Inflammatory macrophage treated with lipopolysaccharide for 1 hour (primary cell): ENCODE data around the gene GTF2A1.
A peak's percentile ranks its signal among the peaks of the same experiment; 100 is the strongest.
"Not testable (repeated sequence)": the region's sequence is repeated elsewhere in the genome, so short reads cannot be mapped to it uniquely, and the experiment has no call there.

ENCODE experiments used
- DNase-seq, 2 donors: peaks; one replicate each; pipeline ENCODE4 v3.0.0-alpha.2; 2020 to 2022

GTF2A1 gene

DNA sequence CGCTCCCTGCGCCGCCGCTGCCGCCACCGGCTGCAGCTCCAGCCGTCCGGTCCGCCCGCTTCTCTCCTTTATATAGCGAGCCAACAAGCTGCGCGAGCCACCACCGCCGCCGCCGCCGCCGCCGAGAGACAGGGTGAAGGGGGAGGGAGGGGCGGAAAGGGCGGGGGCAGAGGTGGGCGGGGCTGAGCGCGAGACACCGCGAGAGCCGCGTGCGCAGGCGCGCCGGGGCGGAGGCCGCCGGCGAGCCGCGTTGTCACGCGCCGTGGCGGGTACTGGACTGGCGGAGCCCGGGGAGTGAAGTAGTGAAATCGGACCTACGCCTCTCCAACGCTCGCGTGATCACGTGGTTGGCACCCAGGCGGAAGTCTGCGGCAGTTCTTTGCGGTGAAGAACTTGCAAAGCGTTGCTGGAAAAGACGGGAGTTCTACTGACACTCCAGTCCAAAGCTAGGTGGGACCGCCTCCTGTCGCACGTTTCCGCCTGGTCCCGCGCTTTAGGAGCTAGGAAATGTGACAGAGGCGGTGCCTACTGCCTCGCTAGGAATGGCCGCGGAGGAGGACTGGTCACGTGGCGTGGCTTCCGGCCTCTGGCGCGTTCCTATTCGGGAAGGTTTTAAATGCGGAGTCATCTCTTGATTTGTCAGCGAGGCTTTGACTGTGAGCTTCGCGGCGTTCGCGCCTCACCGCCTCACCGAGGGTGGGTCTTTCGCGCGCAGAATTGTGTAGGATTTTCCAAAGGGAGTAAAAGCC, at the start of gene GTF2A1:
TSS of gene GTF2A1 (minus strand) at position 130 of the 749 bp plus-strand sequence. CDS start 441 bp downstream, outside the sequence.
- peak; percentile 93 to 94 for DNase-seq

DNA sequence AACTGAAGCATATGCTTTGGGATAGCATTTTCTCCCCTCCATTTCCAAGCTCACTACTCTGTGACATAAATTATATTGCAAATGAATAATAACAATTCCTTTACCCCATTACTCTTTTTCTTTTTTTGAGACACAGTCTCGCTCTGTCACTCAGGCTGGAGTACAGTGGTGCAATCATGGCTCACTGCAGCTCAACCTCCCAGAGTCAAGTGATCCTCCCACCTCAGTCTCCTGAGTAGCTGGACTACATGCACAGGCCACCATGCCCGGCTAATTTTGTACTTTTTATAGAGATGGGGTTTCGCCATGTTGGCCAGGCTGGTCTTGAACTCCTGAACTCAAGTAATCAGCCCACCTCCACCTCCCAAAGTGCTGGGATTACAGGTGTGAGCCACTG, 49.2 kb upstream of the GTF2A1 start:
- DNase-seq = no peak

DNA sequence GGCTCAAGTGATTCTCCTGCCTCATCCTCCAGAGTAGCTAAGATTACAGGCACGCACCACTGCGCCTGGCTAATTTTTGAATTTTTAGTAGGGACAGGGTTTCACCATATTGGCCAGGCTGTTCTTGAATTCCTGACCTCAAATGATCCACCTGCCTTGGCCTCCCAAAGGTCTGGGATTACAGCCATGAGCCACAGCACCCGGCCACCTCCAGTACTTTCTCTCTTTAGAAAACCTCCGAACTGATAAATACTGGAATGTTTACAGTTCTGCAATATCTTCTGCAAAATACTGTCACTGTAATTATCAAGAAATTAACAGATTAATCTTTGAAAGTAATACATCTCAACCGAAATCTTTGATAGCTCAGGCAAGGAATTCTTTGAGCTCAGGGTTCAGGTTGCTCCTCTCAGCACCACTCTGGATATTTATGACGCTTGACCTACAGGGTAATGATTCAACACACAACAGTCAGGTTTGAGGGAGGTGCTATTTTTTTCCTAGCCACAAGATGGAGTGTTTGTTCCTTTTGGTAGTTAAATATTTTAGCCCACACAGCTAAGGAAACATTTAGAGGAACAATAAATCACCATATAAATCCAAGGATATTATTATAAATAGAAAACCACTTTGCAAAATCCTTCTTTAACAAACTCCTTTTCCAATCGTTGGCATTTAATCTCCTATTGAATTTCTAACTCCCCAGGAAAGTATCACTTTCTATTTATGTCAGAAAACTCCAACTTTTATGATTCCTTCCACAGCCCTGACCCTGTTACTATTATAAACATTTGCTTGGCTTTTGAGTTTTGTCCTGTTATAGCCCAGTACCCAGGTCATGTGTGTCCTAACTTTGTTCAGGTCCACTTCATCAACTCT, 48.6 kb upstream of the GTF2A1 start:
- DNase-seq = peak; percentile 63 to 92

DNA sequence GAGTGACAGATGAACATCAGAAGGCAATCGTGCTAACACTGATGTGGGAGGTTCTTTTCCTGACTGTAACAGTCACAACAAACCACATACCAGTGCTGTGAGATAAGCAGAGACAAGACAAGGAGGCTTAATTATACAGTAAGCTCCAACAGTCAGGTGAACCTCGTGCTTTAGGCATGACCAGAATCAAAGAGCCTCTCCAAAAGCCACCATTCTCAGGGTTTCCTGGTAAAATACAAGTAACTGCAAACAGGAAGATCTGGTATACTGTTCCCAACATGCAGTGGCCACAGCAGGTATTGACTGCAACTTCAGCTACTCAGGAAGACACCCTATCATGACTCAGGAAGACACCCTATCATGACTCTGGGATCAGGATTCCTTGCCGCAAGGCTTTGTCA, 47.3 kb upstream of the GTF2A1 start:
- no peak for DNase-seq

DNA sequence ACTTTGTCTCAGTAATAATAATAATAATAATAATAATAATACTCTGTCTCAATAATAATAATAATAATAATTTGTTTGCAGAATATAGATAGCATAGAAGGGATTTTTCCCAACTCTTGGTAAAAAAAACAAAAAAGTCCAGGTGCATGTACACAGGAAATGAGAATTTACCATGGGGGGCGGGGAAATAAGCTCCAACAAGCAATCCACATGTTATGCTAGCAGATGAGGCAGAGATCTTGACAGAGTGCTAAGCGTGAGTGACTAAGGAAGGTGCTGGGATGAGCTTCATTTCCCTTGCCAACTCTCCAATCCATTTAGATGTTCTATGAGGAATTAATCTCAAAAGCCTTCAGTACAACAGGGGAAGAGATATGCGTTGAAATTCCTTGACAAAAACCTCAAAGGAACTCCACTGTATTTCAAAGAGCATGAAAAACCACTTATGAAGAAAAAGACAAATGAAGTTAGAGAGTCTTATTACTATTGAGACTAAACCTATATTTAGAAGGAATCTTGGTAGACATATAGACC, 44.9 kb upstream of the GTF2A1 start:
- DNase-seq = no peak

DNA sequence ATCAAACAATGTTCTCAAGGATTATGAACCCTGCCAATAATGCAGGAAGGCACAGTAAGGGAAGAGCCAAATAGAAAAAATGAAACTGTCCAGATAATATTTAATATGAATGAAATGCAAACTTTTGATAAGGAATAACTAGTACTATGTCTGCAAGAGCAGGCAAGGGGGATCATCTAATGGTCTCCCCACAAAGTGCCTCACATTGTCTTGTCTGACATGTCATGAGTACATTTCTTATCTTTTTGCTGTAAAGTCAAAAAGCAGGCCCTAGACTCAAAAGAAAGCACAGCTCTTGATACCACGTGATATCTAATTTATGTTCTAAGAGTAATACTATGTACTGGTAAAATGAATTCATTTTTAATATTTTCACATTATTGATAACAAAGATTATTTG, 43.9 kb upstream of the GTF2A1 start:
- no peak for DNase-seq

DNA sequence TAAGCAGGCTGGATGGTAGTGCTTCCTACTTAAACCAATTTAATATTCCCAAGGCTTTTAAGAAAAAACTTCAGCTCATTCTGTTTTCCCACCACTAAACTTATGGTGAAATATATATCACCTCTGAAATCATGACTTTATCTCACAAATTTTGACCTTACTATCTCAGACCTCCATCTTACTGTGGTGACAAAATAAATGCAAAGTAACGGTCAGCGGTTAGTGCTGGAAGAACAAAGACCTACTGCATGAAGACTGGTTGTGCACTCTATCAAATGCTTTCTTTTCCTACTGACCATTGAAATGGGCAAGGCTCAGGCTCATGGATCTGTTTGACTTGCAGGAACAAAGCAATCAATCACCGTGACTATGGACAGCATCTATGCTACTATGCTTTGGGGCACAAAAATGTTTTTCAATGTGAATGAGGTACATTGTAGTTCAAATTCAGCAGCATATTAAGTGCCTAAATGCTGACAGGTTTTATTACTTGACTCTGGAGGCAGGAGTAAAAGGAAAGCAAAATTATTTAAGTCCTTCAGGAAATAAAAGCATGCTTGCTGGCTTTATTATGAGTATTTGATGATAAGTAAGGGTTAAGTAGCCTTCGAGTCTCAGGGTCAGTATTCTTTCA, 43.1 kb upstream of the GTF2A1 start:
- DNase-seq = no peak

DNA sequence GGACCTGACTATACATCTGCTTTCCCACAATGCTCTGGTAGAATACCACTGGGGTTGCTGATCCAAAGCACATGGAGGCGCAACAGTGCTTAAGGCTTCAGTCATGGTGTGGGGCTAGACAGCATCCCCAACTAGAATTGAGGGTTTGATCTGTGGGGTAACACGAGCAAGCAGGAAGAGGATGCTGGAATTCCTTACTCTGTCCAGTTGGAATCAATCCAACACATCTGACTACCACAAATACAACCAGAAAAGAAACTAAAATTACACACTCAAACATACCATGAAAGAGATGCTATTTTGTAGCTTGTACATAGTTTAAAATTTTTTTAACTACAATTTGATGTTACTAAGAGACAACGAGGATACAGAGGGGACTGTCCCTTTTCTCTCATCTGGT, 40.4 kb upstream of the GTF2A1 start:
- no peak for DNase-seq

DNA sequence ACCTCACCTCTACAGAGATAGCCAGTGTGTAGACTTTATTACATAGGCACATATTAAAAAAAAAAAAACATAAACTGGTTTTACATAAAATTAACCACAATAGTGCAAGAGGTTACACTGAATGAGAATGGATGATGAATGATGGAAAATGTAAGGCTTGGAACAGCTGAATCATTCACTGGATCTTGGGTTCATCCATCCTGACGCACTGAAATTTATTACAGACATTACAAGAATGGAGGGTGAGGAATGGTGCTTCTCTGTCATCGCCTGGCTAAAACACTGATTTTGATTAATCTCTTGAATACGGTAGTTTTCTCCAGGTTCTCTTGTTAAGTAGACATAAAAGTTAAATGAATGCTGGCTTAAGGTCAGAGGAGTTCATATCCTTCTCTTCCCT, 40.0 kb upstream of the GTF2A1 start:
- DNase-seq = no peak

DNA sequence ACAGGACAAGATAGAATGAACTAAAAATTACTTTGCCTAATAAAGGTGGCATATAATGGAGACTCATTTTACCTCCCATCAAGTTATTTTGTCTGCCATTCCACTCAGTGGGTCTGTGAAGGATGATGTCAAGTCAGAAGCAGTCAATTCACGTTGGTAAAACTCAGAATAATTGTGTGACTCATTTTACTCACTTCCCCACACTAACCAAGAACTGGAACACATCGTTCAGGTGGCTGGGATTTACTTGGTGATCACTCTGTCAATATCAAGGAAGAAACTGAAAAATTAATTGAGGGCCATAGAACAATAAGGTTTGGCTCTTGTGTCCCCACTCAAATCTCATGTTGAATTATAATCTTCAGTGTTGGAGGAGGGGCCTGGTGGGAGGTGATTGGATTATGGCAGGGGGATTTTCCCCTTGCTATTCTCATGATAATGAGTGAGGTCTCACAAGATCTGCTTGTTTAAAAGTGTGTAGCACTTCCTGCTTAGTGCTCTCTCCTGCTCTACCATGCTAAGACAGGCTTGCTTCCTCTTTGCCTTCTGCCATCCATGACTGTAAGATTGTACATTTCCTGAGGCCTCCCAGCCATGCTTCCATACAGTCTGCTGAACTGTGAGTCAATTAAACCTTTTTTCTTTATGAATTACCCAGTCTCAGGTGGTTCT, 35.7 kb upstream of the GTF2A1 start:
- peak; percentile 6 to 17 for DNase-seq

DNA sequence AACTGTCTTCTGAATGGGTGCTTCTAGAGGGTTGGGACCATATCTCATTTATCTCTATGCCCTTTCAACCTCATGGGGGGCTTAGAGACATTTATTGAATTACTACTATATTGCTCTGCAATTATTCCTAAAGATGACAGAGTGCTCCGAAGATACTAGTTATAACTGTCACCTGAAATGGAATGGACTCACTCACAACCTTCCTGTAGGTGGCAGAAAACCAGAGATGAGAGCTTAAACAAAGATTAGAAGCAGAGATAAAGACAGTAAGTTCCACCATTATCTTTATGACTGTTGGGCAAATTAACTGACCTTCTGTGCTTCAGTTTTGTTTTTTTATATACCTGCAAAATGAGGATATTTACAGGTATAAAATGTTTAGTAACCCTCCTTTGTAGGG, 31.5 kb upstream of the GTF2A1 start:
- DNase-seq = no peak

DNA sequence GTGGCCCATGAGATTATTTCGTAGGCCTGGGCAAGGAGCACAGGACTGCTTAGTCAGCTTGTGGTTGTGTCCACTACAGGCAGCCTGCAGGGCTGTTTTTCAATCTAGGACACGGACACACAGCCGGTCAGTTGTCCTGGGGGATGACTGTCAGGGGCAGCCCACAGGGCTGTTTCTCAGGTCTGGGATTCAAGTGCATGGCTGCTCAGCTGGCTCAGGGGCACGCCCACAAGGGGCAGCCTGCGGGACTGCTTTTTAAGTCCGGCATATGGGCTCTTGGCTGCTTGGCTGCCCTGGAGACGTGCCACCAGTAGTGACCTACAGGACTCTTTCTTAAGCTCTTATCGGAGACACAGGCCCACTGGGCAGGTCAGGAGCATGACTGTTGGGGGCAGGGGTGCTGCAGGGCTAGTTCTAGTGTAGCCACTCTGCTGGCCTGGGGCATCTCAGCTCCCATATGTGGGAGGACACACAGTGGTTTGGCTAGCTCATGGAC, 26.6 kb upstream of the GTF2A1 start:
- DNase-seq = no peak

DNA sequence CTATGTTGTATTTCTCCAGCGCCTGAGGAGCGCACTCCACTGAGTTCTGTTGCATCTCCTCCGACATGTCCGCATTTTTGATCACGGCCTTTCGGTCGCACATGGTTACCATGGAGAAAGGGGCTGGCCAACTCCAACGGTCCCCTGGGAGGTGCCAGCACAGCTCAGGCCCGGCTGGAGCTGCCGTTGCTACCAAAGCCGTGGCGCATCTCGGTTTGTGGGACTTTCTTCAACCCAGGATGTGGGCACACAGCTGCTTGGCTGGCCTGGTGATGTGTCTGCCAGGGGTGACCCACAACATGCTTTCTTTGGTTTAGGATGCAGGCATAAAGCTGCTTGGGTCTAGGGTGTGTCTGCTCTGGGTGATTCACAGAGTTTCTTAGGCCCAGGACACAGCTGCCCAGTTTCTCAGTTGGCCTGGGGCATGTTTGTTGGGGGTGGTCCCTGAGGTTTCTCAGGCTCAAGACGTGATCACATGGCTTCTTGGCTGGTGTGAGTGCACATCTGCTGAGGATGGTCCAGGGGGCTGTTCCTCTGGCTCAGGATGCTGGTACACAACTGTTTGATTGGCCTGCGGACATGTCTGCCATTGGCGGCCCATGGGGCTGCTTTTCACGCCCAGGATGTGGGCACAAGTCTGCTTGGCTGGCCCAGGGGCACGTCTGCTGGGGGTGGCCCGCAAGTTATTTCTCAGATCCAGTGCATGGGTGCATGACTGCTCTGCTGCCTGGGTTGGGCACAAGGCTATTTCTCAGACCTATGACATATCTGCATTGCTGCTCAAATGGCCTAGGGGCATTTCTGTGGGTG, 25.9 kb upstream of the GTF2A1 start:
- no peak for DNase-seq

DNA sequence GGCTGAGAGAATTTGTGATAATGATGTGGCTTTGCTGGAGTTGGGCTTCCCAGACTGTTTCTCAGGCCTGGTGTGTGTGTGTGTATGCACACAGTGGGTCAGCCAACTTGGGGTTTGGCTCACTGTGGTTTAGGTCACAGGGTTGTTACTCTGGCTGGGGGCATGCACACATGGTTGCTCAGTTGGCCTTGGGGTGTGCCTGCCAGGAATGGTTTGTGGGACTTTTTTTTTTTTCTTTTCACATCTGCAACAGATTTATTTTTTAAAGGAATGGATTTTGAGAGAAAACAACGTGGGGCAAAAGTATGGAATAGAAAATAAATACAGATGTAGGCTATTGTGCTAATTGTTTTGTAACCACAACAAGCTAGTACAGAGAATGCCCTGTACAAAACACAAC, 25.0 kb upstream of the GTF2A1 start:
- DNase-seq = no peak

DNA sequence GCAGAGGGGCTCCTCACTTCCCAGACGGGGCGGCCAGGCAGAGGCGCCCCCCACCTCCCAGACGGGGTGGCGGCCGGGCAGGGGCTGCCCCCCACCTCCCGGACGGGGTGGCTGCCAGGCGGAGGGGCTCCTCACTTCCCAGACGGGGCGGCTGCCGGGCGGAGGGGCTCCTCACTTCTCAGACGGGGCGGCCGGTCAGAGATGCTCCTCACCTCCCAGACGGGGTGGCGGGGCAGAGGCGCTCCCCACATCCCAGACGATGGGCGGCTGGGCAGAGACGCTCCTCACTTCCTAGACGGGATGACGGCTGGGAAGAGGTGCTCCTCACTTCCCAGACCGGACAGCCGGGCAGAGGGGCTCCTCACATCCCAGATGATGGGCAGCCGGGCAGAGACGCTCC, 23.7 kb upstream of the GTF2A1 start:
- not testable (repeated sequence) for DNase-seq

DNA sequence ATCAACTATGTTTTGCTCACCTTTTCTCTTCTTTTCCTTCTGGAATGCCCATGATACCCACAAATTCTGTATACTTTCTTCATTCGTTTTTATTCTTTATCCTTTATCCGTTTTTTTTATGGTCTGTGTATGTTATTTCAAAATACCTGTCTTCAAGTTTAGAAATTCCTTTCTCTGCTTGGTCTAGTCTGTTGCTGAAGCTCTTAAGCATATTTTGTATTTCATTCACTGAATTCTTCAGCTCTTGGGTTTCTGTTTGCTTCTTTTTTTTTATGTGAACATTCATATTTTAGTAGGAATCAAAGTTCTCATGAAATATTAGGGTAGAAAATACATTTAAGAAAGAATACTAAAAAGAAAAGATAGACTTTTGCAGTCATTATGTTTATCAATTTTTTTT, 22.7 kb upstream of the GTF2A1 start:
- DNase-seq = no peak

DNA sequence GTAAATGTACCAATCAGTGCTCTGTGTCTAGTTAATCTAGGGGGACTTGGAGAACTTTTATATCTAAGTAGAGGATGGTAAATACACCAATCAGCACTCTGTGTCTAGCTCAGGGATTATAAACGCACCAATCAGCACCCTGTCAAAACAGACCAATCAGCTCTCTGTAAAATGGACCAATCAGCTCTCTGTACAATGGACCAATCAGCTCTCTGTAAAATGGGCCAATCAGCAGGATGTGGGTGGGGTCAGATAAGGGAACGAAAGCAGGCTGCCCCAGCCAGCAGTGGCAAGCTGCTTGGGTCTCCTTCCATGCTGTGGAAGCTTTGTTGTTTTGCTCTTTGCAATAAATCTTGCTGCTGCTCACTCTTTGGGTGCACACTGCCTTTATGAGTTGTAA, 16.1 kb upstream of the GTF2A1 start:
- DNase-seq = not testable (repeated sequence)

DNA sequence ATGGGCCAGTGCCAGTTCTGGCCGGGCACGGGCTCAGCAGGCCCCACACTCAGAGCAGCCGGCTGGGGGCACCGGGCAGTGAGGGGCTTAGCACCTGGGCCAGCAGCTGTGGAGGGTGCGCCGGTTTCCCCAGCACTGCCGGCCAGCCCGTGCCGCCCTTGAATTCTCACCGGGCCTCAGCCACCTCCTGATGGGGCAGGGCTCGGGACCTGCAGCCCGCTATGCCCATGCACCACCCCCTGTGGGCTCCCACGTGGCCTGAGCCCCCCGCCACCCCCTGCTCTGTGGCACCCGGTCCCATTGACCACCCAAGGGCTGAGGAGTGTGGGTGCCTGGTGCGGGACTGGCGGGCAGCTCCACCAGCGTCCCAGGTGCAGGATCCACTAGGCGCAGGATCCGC, 15.4 kb upstream of the GTF2A1 start:
- DNase-seq = no peak

DNA sequence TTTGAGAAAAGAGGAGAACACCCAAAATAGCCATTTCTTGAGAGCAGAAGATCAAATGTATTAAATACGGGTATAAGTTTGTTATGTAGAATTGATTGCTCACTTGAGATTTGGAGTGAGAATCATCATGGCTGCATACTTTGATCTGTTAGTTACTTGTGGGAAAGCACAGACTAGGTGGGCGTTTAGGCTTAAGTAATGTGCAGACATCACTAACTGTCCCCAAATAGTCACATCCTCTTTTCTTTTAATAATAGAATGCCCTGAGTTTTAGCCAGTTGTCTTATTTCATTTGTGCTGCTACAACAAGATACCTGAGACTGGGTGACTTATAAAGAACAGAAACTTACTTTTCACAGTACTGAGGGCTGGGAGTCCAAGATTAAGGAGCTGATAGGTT, 14.3 kb upstream of the GTF2A1 start:
- DNase-seq = peak; percentile 71 to 87

DNA sequence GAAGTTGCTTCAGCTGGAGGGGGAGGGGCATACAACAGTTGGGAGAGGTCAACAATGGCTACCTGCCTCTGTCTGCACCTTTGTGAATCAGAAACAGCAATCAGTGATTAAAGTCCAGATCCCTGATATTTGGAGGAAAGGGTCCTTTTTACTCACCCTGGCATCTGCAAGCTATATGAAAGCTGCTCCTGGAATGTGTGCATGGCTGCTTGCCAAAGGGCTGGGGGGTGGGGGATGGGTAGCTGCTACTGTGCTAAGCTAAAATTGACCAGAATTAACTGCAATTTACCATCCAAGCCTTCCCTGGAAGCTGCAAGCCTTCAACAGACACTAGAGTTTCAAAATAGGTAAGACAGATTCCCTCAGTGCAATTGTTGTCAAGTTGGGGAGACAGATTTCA, 13.5 kb upstream of the GTF2A1 start:
- DNase-seq = no peak

DNA sequence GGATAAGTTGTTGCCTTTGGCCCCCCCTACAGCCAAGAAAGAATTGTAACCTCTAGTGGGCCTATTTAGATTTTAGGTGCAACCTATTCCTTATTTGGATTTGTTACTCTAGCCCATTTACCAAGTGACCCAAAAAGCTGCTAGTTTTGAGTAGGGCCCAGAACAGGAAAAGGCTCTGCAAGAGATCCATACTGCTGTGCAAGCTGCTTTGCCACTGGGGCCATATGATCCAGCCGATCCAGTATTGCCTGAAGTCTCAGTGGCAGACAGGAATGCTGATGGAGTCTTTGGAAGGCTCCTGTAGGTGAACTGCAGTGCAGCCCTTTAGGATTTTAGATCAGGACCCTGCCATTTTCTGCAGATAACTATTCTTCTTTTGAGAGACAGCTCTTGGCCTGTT, 12.9 kb upstream of the GTF2A1 start:
- DNase-seq = no peak

DNA sequence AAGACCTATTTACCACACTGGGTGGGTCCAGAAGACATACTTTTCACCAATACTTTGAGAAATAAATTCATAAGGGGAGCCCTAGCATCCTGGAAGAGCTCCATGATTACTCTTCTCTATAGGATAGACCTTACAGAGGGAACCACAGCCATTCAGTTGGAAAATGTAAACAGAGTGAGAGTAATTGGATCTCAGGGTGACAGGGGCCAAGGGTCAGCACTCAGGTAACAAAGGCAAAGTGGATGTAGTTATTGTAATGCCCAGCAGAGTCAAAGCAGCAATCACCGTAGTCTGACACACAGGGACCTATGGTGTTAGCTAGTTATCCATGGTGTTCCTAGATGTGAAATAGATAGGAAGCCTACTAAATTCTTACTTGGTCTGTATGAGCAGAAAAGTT, 10.8 kb upstream of the GTF2A1 start:
- no peak for DNase-seq
